Colon (tissue), 2 donors: ENCODE data around the gene MIEF1.

ENCODE experiments used
- FAIRE-seq: peaks from 2 replicates; lab custom pipeline; 2012; peaks lifted over from hg19 to GRCh38; lab: Jason Lieb, UNC
- donor health status: control.
- donor health status: control.

The MIEF1 gene

GRCh38 chr22:39502109-39502788 lies at the start of gene MIEF1:
TSS of gene MIEF1 (plus strand) at chr22:39502290. CDS start at chr22:39511295, 9,005 bp downstream.
- no peak for FAIRE-seq

DNA sequence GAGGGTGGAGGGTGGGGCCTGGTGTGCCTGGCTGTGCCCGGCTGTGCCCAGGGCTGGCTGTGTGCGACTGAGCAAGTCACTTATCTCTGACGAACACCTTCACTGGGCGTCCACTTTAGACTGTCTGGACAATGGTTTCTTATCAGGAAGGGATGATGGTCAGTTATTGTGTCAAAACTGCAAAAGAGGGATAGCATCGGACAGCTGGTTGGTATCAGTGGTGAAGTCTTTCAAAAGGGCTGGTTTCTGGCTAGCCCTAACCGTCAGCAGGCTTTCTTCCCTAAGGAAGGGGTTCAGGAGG lies 49.4 kb upstream of the MIEF1 start:
- no peak for FAIRE-seq

- FAIRE-seq = no peak
Measured at GRCh38 chr22:39453765-39454378, 48.2 kb upstream of the MIEF1 start.

DNA sequence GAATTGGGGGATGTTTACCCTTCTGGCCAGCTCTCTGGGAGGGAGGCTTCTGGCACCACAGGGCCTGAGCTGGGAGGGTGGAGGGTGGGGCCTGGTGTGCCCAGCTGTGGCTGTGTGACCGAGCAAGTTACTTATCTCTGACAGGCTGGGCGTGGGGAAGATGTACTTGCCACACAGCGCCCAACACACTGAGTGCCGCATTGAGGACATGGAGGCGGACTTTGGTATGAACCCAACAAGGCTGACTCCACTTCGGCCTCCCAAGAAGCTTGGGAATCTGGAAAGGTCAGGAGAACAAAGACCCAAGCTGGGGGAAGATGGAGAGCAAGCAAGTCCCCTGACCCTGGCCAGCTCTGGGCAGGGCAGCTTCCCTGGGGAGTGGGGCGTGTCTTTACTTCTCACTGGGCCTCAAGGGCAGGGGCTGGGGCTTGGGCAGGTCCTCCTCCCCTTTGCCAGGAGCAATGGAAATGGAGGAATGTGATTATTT lies 47.7 kb upstream of the MIEF1 start:
- FAIRE-seq = no peak

DNA sequence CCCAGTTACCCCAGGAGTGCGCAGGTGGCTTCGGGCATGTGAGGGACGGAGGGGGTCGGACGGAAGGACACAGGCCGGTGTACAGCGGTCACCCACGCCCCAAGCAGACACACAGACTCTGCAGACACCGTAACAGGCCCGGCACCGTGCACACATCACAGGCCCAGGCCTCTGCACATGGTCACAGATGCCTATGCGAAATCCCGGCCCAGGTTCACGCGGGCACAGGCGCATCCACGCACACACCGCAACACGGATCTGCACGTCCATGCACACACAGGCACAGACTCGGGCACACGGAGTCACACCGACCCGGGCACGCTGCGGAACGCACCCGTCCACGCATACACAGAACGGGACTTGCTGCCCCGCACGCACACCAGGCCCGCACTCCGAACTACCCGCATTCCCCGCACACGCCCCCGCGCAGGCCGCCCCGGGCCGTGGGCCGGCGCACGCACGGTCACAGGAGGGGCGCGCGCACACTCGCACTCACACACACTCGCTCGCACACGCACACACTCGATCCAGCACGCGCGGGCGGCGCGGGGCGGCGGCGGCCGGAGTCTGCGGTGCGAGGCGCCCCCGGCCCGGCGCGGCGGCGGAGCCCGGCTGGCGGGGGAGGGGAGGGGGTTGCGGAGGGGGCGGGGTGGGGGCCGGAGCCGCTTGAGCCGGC lies 45.4 kb upstream of the MIEF1 start, which contains the start of gene MGAT3:
TSS of gene MGAT3 (plus strand) at position 491 of the 676 bp plus-strand sequence. CDS start 30,336 bp downstream, outside the sequence.
- FAIRE-seq = no peak

DNA sequence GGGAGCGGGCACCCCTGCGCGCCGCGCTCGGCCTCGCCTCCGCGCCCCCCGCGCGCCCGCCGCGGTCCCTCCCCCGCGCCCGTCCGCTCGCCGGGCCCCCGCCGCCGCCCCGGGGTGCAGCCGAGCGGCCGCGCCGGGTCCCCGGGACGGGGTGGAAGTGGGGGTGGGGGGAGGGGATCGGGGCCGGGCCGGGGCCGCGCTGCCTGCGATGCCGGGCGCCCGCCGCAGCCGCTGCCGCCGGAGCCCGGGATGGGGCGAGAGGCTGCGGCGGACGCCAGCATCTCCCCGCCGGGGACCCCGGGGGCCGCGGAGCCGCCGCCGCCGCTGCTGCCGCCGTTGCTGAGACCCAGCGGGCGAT lies 44.9 kb upstream of the MIEF1 start:
- FAIRE-seq = no peak

DNA sequence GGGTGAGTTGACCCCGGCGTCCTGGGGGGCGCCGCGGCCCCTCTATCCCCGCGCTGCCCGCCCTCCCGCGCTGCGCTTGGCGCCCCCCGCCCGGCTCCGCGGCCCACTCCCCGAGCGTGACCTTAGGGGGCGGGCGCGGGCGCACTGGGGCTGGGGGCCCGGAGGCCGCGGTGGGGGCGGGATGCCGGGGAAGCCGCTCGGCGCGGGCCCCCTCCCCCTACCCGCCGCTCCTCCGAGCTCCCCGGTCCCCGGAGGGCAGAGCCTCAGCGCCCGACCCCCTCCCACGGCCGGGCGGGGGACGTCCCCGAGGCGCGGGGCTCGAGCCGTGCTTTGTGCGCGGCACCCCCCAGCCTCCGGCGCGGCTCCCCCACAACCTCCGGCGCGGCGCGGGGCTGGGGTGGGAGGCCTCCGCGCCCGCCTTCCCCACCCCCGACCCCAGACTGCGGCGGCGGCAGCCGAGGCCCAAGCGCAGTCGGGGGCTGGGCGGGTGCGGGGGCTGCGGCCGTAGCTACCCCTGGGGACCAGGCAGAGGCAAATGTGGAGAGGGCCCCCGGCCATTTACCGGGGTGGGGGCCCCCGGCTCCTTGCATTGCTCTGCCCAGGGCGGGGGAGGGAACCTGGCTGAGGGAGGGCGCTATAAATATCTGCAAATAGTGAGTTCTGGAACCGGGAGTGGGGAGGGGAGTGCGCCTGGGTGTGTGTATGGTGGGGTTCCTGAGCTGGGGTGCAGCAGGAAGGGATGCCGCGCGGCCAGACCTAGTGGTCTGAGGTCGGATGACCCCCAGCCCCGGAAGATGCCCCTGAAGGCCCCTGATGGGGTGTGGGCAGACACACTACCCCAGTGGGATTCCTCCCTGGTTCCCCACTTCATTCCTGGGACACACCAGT lies 44.3 kb upstream of the MIEF1 start:
- FAIRE-seq = no peak

DNA sequence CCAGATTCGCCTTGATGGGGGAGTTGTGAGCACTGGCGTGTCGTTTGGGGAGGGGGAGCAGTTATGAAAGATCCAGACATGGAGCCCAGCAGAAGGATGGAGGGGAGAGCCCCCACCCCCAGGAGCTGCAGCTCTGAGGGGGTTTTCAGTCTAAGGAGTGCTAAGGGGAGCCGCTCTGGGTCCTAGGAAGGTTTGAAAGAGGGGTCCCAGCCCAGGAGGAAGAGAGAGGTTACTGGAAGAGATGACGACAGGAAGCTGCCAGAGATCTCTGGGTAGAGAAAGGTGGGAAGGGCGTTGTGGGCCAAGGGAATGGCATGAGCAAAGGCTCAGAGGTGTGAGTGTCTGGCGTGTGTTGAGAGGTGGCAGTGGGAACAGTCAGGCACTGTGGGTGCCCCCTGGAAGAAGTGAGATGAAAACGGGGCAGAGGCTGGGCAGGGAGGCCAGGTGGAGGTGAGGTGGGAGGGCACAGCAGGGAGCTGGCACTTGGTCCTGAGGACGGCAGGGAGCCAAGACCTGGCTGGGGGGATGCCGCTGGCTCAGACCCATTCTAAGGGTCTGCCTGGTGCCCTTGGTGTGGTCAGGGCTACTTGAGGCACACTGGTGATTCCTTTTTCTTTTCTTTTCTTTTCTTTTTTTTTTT lies 43.5 kb upstream of the MIEF1 start:
- FAIRE-seq = no peak

DNA sequence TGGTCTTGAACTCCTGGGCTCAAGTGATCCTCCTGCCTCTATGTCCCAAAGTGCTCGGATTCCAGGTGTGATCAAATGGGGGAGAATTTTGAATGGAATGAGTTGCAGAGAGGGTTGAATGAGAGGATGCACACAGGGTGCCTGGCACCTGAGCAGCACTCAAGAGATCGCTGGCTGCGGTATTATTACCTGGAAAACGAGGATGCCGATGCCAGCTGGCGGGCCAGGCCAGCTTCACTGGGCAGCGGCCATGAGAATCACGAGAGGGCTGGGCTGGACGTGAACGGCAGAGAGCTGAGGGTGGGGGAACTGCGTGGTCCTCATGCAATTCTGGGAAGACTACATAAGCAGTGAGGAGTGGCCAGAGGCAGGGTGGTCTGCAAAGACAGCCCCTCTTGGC lies 42.4 kb upstream of the MIEF1 start:
- no peak for FAIRE-seq

DNA sequence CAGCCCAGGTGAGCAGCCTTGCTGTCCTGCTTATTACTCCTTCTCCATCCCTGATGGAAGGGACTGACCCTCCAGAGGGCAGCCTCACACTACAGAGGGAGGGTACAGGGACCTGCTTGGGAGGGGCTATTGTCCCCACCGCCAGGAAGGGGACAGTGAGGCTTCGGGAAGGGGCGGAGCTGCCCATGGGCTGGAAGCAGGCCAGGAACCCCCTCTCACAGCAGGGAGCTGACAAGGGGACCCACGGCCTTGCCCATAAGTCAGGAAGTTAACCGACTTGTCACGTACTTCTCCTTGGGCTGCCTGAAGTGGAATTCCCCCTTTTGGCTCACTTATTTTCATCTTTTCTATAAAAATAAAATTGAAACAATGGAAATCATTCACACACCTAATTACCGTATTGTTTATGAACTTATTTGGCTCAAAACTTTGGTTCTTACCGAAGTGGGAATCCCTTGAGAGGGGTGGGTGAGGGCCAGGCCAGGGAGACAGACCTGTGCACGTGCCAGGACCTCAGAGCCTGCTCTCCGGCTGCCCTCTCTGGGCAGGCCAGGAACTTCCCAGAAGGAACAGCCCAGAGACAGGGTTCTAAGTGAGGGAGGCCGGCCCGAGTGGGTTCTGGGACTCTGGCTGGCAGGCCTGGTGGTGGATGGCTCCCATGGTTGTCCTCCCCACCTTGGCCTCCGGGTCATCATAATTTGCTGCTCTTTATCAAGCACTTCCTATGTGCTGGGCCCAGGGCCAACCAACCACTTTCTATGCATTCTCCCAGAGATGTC lies 39.5 kb upstream of the MIEF1 start:
- no peak for FAIRE-seq

- no peak for FAIRE-seq
Measured at GRCh38 chr22:39463277-39463676, 38.8 kb upstream of the MIEF1 start.

- FAIRE-seq = no peak
Measured at GRCh38 chr22:39463931-39464390, 38.1 kb upstream of the MIEF1 start.

GRCh38 chr22:39466228-39467006 lies 35.7 kb upstream of the MIEF1 start:
- no peak for FAIRE-seq

DNA sequence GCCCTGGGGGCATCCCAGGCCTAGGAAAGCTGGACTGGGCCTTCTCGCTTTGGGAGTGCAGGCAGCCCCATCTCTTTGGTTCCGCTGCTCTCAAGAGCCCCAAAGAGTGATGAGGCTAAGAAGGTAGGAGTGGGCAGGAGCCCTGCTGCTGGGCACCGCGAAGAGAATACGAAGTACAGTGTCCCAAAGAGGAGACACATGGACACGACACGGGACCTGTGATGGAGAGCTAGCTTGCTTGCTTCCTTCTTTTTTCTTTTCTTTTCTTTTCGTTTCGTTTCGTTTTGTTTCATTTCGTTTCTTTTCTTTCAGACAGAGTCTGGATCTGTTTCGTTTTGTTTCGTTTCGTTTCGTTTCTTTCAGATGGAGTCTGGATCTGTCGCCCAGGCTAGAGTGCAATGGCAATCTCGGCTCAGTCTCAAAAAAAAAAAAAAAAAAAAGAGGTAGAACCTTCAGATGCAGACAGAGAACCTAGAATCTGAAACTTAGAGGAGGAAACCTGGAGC lies 34.6 kb upstream of the MIEF1 start:
- no peak for FAIRE-seq

- FAIRE-seq = no peak
Measured at GRCh38 chr22:39468487-39469325, 33.4 kb upstream of the MIEF1 start.

GRCh38 chr22:39469326-39469680 lies 32.8 kb upstream of the MIEF1 start:
- FAIRE-seq = no peak

DNA sequence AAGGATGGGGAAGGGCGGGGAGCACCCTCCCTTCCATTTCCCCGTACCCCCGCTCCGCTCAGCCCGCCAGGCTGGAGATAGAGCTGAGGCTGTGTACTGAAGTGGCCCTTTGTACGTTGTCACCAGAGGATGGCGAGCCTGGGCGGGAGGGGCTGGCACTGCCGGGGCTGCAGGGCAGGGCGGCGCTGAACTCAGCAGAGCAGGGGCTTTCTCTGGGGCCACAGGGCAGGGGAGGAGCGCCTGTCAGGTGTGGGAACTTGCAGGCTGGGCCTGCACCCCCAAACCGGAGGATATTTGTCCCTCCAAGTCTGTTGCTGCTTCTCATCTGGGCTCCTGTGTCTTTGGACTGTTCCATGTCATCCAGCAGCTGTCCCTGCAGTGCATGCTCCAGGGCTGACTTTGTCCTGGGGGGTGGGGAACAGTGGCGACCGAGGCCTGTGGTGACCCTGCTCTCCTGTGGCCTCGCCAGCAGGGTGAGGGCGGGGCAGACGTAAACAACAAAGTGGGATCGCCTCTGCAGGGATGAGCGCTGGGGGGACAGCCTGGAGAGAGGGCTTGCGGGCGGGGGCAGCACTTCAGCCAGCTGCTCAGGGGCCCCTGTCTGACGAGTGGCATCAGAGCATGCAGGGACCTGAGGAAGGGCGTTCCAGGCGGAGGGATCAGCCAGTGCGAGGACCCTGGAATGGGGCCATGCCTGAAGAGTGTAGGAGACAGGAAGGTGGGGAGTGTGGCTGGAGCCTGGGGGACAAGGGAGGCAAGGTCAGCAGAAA lies 32.2 kb upstream of the MIEF1 start:
- FAIRE-seq = no peak
